A549 (cell line): ENCODE measurements around the gene ACCSL. TPM values are rescaled to one million over a fixed set of nuclear protein-coding genes. Genes with fewer than 3 reads are reported as not detected.

Experiments
- ATAC-seq, 2 experiments: fragments of 200-7000 bp in 1 of 2; fragments of >200 bp in 1 of 2; cut with Nextera tagmentation in 1 of 2; cut with Tn5 transposase in 1 of 2; 3 replicates each; pipeline versions ENCODE4 v1.8.0 to v1.9.1; 2018 to 2020; ENCODE audit warnings: mild to moderate bottlenecking in 1 of 2, moderate library complexity in 1 of 2
- CTCF ChIA-PET: fragments of 300-600 bp; sonication (Branson Sonifier 250); formaldehyde crosslinking; extraction: SDS; loops from one replicate; lab custom pipeline; 2021; ENCODE audit warnings: antibody characterized with exemption, inconsistent platforms; lab: Yijun Ruan, JAX
- POLR2A ChIA-PET: fragments of 350-600 bp; formaldehyde crosslinking; extraction: SDS; loops from one replicate; lab custom pipeline; 2021; ENCODE audit warnings: antibody characterized with exemption, inconsistent platforms; lab: Yijun Ruan, JAX
- DNase-seq, 2 experiments: peaks; one replicate each; pipeline versions ENCODE4 v3.0.0 to v3.0.0-alpha.2; 2011 to 2016; ENCODE audit warnings: low read depth in 1 of 2, low spot score in 1 of 2
- FAIRE-seq: peaks from 2 replicates; lab custom pipeline; 2011; peaks lifted over from hg19 to GRCh38; lab: Jason Lieb, UNC
- H3K27ac ChIP-seq, 2 experiments: fragments of >200 bp; sonication (Bioruptor Twin); formaldehyde crosslinking; 3 replicates each; pipeline ENCODE4 v1.5.1; 2016 to 2017
- H3K4me1 ChIP-seq: fragments of >200 bp; sonication (Bioruptor Twin); formaldehyde crosslinking; 3 replicates; pipeline ENCODE4 v1.6.1; 2016
- H3K4me2 ChIP-seq: fragments of >200 bp; sonication (Bioruptor Twin); formaldehyde crosslinking; 3 replicates; pipeline ENCODE4 v1.6.1; 2016
- H3K4me3 ChIP-seq: fragments of >200 bp; sonication (Bioruptor Twin); formaldehyde crosslinking; 3 replicates; pipeline ENCODE4 v1.5.1; 2016
- H3K9me3 ChIP-seq: fragments of >200 bp; sonication (Bioruptor Twin); formaldehyde crosslinking; 3 replicates; pipeline ENCODE4 v1.6.1; 2016
- BCL3 ChIP-seq: fragments of >200 bp; sonication (Bioruptor Twin); formaldehyde crosslinking; IDR thresholded peaks from 3 replicates; pipeline ENCODE4 v1.6.1; 2016
- BHLHE40 ChIP-seq: IDR thresholded peaks from 2 replicates; pipeline ENCODE4 v1.6.1; 2012; ENCODE audit warnings: low read depth, low read length, inconsistent platforms
- CHD2 ChIP-seq: fragments of 150-350 bp; IDR thresholded peaks from 2 replicates; pipeline ENCODE4 v1.6.1; 2014; ENCODE audit warnings: low read length; ENCODE audit not compliant: partially characterized antibody
- E2F6 ChIP-seq: IDR thresholded peaks from 2 replicates; pipeline ENCODE4 v1.6.1; 2012; ENCODE audit warnings: low read depth, borderline replicate concordance
- EHF ChIP-seq: fragments of 250-450 bp; sonication (Bioruptor Pico); IDR thresholded peaks from 2 replicates; pipeline ENCODE4 v1.5.0; 2020; ENCODE audit warnings: mild to moderate bottlenecking
- ESRRA ChIP-seq: fragments of 150-350 bp; IDR thresholded peaks from 2 replicates; pipeline ENCODE4 v1.6.1; 2014; ENCODE audit warnings: mild to moderate bottlenecking, low read length, borderline replicate concordance
- FOSB ChIP-seq: fragments of 250-450 bp; sonication (Bioruptor Pico); IDR thresholded peaks from 2 replicates; pipeline ENCODE4 v1.5.0; 2020; ENCODE audit warnings: mild to moderate bottlenecking, moderate library complexity
- FOXS1 ChIP-seq: fragments of 250-450 bp; sonication (Bioruptor Pico); IDR thresholded peaks from 2 replicates; pipeline ENCODE4 v1.5.0; 2020; ENCODE audit warnings: mild to moderate bottlenecking, moderate library complexity
- GATA3 ChIP-seq: IDR thresholded peaks from 2 replicates; pipeline ENCODE4 v1.6.1; 2012; ENCODE audit warnings: borderline replicate concordance
- HDAC2 ChIP-seq: fragments of 200-600 bp; sonication (generic); IDR thresholded peaks from 2 replicates; pipeline ENCODE4 v1.6.1; 2016
- HES2 ChIP-seq: fragments of >200 bp; sonication (Bioruptor Twin); formaldehyde crosslinking; IDR thresholded peaks from 2 replicates; pipeline ENCODE4 v1.6.1; 2016
- HOXB13 ChIP-seq: fragments of 250-450 bp; sonication (Bioruptor Pico); IDR thresholded peaks from 2 replicates; pipeline ENCODE4 v1.5.0; 2020; ENCODE audit warnings: low read depth, mild to moderate bottlenecking, moderate library complexity
- HOXB5 ChIP-seq: fragments of 250-450 bp; sonication (Bioruptor Pico); IDR thresholded peaks from 2 replicates; pipeline ENCODE4 v1.5.0; 2020; ENCODE audit warnings: mild to moderate bottlenecking, moderate library complexity
- MYC ChIP-seq: IDR thresholded peaks from 2 replicates; pipeline ENCODE4 v1.6.1; 2012; ENCODE audit warnings: mild to moderate bottlenecking, inconsistent platforms, low read length, improper control_type of control experiment, borderline replicate concordance
- NFE2L2 ChIP-seq: fragments of 150-350 bp; conservative IDR thresholded peaks from 2 replicates; pipeline ENCODE4 v1.6.1; 2014; ENCODE audit warnings: low read length
- NPAS2 ChIP-seq: fragments of 250-450 bp; sonication (Bioruptor Pico); IDR thresholded peaks from 2 replicates; pipeline ENCODE4 v1.8.0; 2022; ENCODE audit warnings: mild to moderate bottlenecking, moderate library complexity, borderline replicate concordance
- PHF8 ChIP-seq: fragments of 200-600 bp; sonication (generic); IDR thresholded peaks from 2 replicates; pipeline ENCODE4 v1.6.1; 2016; ENCODE audit warnings: low read depth, mild to moderate bottlenecking, antibody characterized with exemption, moderate library complexity, borderline replicate concordance
- POLR2AphosphoS2 ChIP-seq: conservative IDR thresholded peaks from 2 replicates; pipeline ENCODE4 v1.6.1; 2012; ENCODE audit warnings: low read length, improper control_type of control experiment, inconsistent platforms
- RAD21 ChIP-seq, 2 experiments: fragments of >200 bp in 1 of 2; sonication (Bioruptor Twin) in 1 of 2; formaldehyde crosslinking in 1 of 2; IDR thresholded peaks in 1 of 2; conservative IDR thresholded peaks in 1 of 2; 2 replicates in 1 of 2; 3 replicates in 1 of 2; pipeline ENCODE4 v1.6.1; 2012 to 2018; ENCODE audit warnings: inconsistent platforms in 1 of 2
- RARB ChIP-seq: fragments of 250-450 bp; sonication (Bioruptor Pico); IDR thresholded peaks from 2 replicates; pipeline ENCODE4 v1.8.0; 2021; ENCODE audit warnings: mild to moderate bottlenecking, moderate library complexity
- RCOR1 ChIP-seq: fragments of 150-350 bp; IDR thresholded peaks from 2 replicates; pipeline ENCODE4 v1.6.1; 2014; ENCODE audit warnings: antibody characterized with exemption, low read length, low read depth
- RNF2 ChIP-seq: fragments of 200-600 bp; sonication (generic); IDR thresholded peaks from 2 replicates; pipeline ENCODE4 v1.6.1; 2016; ENCODE audit warnings: low read depth, mild to moderate bottlenecking, antibody characterized with exemption, moderate library complexity, borderline replicate concordance
- ZC3H11A ChIP-seq: fragments of 450-650 bp; IDR thresholded peaks from 2 replicates; pipeline ENCODE4 v1.6.1; 2014; ENCODE audit warnings: antibody characterized with exemption, mild to moderate bottlenecking
- ZNF302 ChIP-seq: fragments of 250-450 bp; sonication (Bioruptor Pico); IDR thresholded peaks from 2 replicates; pipeline ENCODE4 v1.9.0; 2021; ENCODE audit warnings: inconsistent platforms, mild to moderate bottlenecking, moderate library complexity
- ZSCAN20 ChIP-seq: fragments of 250-450 bp; sonication (Bioruptor Pico); IDR thresholded peaks from 2 replicates; pipeline ENCODE4 v1.8.0; 2022; ENCODE audit warnings: mild to moderate bottlenecking, moderate library complexity
- WGBS: methylation state at CpG from one replicate; pipeline ENCODE4 v1.1.6; 2017; ENCODE audit errors: missing lambda C conversion rate; 5-methylcytosine and 5-hydroxymethylcytosine counted together
- polyA plus RNA-seq, 4 experiments: library from polyadenylated mRNA; depleted of rRNA in 3 of 4; stranded (reverse); fragments of >200 nt; fragmentation: RNase III in 1 of 4; extraction: RNeasy Plus Mini Kit Qiagen cat#74134 plus additional on column Dnase treatment in 1 of 4; gene quantifications; 2 replicates in 3 of 4; 3 replicates in 1 of 4; pipeline ENCODE4 v1.2.3, GENCODE V29; 2011 to 2017
- TF ChIP-seq, protein P1 (sequence below): fragments of 150-350 bp; IDR thresholded peaks from 2 replicates; pipeline ENCODE4 v1.6.1; 2014; ENCODE audit warnings: low read depth, mild to moderate bottlenecking, low read length
- TF ChIP-seq, protein P2 (sequence below): fragments of 200-600 bp; sonication (generic); IDR thresholded peaks from 2 replicates; pipeline ENCODE4 v1.6.1; 2016; ENCODE audit warnings: antibody characterized with exemption, mild to moderate bottlenecking, moderate library complexity
- TF ChIP-seq, protein P3 (sequence below): fragments of 450-650 bp; IDR thresholded peaks from 2 replicates; pipeline ENCODE4 v1.6.1; 2014; ENCODE audit warnings: antibody characterized with exemption

ACCSL gene
- polyA plus RNA-seq, 2 of the 4 experiments (the other 2 are of a cell fraction) = not detected

GRCh38 chr11:44018829-44019228, 29.0 kb upstream of the ACCSL start:
- TF ChIP-seq RNF2 (no peak), CHD2 (no peak), EHF (no peak), FOXS1 (CRISPR knock-in tag) (no peak), HDAC2 (no peak), MYC (no peak), BCL3 (no peak), RCOR1 (no peak), GATA3 (no peak), ZC3H11A (no peak), E2F6 (no peak), HOXB13 (CRISPR knock-in tag) (no peak), BHLHE40 (no peak), HOXB5 (CRISPR knock-in tag) (no peak), FOSB (CRISPR knock-in tag) (no peak), POLR2AphosphoS2 (no peak), RAD21 (conservative IDR thresholded peaks at IDR 0.05 in 1 of 2, IDR thresholded peaks at IDR 0.05 in 1 of 2) (no peak)
- TF ChIP-seq, protein P1, sequence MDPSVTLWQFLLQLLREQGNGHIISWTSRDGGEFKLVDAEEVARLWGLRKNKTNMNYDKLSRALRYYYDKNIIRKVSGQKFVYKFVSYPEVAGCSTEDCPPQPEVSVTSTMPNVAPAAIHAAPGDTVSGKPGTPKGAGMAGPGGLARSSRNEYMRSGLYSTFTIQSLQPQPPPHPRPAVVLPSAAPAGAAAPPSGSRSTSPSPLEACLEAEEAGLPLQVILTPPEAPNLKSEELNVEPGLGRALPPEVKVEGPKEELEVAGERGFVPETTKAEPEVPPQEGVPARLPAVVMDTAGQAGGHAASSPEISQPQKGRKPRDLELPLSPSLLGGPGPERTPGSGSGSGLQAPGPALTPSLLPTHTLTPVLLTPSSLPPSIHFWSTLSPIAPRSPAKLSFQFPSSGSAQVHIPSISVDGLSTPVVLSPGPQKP = no peak
- TF ChIP-seq, protein P2, sequence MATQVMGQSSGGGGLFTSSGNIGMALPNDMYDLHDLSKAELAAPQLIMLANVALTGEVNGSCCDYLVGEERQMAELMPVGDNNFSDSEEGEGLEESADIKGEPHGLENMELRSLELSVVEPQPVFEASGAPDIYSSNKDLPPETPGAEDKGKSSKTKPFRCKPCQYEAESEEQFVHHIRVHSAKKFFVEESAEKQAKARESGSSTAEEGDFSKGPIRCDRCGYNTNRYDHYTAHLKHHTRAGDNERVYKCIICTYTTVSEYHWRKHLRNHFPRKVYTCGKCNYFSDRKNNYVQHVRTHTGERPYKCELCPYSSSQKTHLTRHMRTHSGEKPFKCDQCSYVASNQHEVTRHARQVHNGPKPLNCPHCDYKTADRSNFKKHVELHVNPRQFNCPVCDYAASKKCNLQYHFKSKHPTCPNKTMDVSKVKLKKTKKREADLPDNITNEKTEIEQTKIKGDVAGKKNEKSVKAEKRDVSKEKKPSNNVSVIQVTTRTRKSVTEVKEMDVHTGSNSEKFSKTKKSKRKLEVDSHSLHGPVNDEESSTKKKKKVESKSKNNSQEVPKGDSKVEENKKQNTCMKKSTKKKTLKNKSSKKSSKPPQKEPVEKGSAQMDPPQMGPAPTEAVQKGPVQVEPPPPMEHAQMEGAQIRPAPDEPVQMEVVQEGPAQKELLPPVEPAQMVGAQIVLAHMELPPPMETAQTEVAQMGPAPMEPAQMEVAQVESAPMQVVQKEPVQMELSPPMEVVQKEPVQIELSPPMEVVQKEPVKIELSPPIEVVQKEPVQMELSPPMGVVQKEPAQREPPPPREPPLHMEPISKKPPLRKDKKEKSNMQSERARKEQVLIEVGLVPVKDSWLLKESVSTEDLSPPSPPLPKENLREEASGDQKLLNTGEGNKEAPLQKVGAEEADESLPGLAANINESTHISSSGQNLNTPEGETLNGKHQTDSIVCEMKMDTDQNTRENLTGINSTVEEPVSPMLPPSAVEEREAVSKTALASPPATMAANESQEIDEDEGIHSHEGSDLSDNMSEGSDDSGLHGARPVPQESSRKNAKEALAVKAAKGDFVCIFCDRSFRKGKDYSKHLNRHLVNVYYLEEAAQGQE = no peak
- FAIRE-seq = no peak
- 1% methylated on average over 2 of the region's 2 CpGs for WGBS
- Histone ChIP-seq H3K9me3 (peaks cover 16% of the 10 kb centered on the region; the same call in 1 of the 3 replicates), H3K4me1 (peaks cover 26% of the 10 kb centered on the region), H3K4me3 (no peak overlapping the region), H3K4me2 (no peak overlapping the region), H3K27ac (no peak overlapping the region)
- no peak for DNase-seq
- CTCF ChIA-PET = interaction anchor here (1.0 kb wide), 1 partner anchor 13 kb away, joined by 3 read pairs; no protein-coding TSS in a partner anchor
- POLR2A ChIA-PET = no interaction called here
- no peak for ATAC-seq

DNA sequence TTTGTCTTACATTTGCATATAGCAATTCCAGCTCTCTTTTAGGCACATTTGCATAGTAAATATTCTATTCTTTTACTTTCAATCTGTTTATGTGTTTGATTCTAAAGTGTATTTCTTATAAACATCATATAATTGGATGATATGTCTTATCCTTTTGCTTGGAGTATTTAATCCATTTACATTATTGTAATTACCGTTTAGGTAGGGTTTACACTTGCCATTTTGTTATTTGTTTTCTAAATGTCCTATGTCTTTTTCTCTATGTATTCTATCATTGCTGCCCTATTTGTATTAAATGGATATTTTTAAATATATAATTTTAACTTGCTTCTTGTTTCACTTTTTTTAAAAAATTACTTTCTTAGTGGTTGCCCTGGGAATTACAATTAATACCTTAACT, 22.8 kb upstream of the ACCSL start:
- WGBS = 14% methylated on average over 1 of the region's 1 CpG
- ChIA-PET POLR2A (no interaction called here), CTCF (no interaction called here)
- Histone ChIP-seq H3K4me3 (no peak overlapping the region), H3K9me3 (peaks cover 30% of the 10 kb centered on the region), H3K4me2 (no peak overlapping the region), H3K4me1 (no peaks in the 10 kb centered on the region), H3K27ac (no peak overlapping the region)
- ATAC-seq (no peak), FAIRE-seq (no peak), DNase-seq (no peak)
- TF ChIP-seq PHF8 = no peak
- no peak for TF ChIP-seq ZNF302 (CRISPR knock-in tag)
- TF ChIP-seq, protein P3, sequence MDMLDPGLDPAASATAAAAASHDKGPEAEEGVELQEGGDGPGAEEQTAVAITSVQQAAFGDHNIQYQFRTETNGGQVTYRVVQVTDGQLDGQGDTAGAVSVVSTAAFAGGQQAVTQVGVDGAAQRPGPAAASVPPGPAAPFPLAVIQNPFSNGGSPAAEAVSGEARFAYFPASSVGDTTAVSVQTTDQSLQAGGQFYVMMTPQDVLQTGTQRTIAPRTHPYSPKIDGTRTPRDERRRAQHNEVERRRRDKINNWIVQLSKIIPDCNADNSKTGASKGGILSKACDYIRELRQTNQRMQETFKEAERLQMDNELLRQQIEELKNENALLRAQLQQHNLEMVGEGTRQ = no peak
- TF ChIP-seq RARB (CRISPR knock-in tag) = no peak
- TF ChIP-seq E2F6 = no peak
- TF ChIP-seq NFE2L2 = no peak
- TF ChIP-seq ESRRA = no peak
- TF ChIP-seq NPAS2 = no peak
- TF ChIP-seq BCL3 = no peak
- no peak for TF ChIP-seq MYC
- no peak for TF ChIP-seq ZSCAN20 (CRISPR knock-in tag)
- TF ChIP-seq BHLHE40 = no peak
- TF ChIP-seq HES2 = no peak
